Adrenal gland (tissue), 12 donors: ENCODE data around the gene ABL1. TPM values are rescaled to one million over a fixed set of nuclear protein-coding genes. Genes with fewer than 3 reads are reported as not detected.
A peak's percentile ranks its signal among the peaks of the same experiment; 100 is the strongest.

Experiments
- DNase-seq, 7 donors: peaks; one replicate each; pipeline ENCODE4 v3.0.0-alpha.2; 2019 to 2020
- H3K27ac ChIP-seq, 5 donors: fragments of 200-600 bp; sonication (generic) in 4 of 5; 1 replicate in 3 of 5; 2 replicates in 2 of 5; pipeline versions ENCODE4 v1.5.1 to v1.8.0; 2016 to 2020; ENCODE audit warnings: mild to moderate bottlenecking in 1 of 5
- H3K27me3 ChIP-seq: fragments of 200-600 bp; 2 replicates; pipeline ENCODE4 v1.8.0; 2021
- H3K36me3 ChIP-seq, 2 donors: fragments of 200-600 bp; replicated peaks in 1 of 2; 1 replicate in 1 of 2; 2 replicates in 1 of 2; pipeline versions ENCODE4 v1.5.1 to v1.8.0; 2018 to 2022
- H3K4me1 ChIP-seq, 2 donors: fragments of 200-600 bp; replicated peaks in 1 of 2; 1 replicate in 1 of 2; 2 replicates in 1 of 2; pipeline versions ENCODE4 v1.5.1 to v1.8.0; 2018 to 2021
- H3K4me3 ChIP-seq, 4 donors: fragments of 200-600 bp; sonication (generic) in 3 of 4; one replicate each; pipeline ENCODE4 v1.5.1; 2016 to 2018
- H3K9me3 ChIP-seq, 3 donors: fragments of 200-600 bp; sonication (generic) in 1 of 3; replicated peaks in 1 of 3; 1 replicate in 2 of 3; 2 replicates in 1 of 3; pipeline versions ENCODE4 v1.5.1 to v1.8.0; 2016 to 2021
- POLR2A ChIP-seq, 2 donors: fragments of 450-650 bp; IDR thresholded peaks; one replicate each; pipeline ENCODE4 v1.6.1; 2017; ENCODE audit warnings: antibody characterized with exemption in 2 of 2, mild to moderate bottlenecking in 2 of 2, moderate library complexity in 1 of 2
- WGBS, 4 donors: extraction: QIAGEN DNeasy Blood & Tissue Kit in 2 of 4; methylation state at CpG; one replicate each; pipeline versions ENCODE4 v1.1.5 to v1.1.7; 2013 to 2017; 5-methylcytosine and 5-hydroxymethylcytosine counted together
- intact Hi-C, 2 donors: fragments of 100-400 bp; cut with DNase I; formaldehyde crosslinking; loops; one replicate each; pipeline versions ENCODE4 v1.14.1 to v1.15.0; 2022 to 2023
- polyA plus RNA-seq, 3 donors: library from polyadenylated mRNA; stranded (reverse); fragments of 200-250 nt in 2 of 3; fragments of 350-450 nt in 1 of 3; fragmentation: Illumina TruSeq in 1 of 3; extraction: RNeasy Lipid Tissue Mini Kit (QIAGEN cat#74804) in 1 of 3; gene quantifications; one replicate each; pipeline ENCODE4 v1.2.3, GENCODE V29; 2013 to 2014
- total RNA-seq, 9 donors: library from RNA; depleted of rRNA in 4 of 9; stranded (reverse); fragments of >200 nt in 4 of 9; fragments of 120-200 nt in 1 of 9; fragmentation: NEBNext Ultra II Directional in 1 of 9; extraction: Animal tissue kit (Norgen Biotek cat#: 25700) in 1 of 9; gene quantifications; one replicate each; pipeline versions ENCODE4 v1.1.0 to v1.2.4, GENCODE V29; 2013 to 2023
- TF ChIP-seq, protein P1 (sequence below), 6 experiments: fragments of 450-650 bp in 4 of 6; fragments of 200-600 bp in 2 of 6; sonication (generic) in 1 of 6; IDR thresholded peaks; 1 replicate in 5 of 6; 2 replicates in 1 of 6; pipeline versions ENCODE4 v1.5.1 to v1.8.0; 2016 to 2021; ENCODE audit warnings: antibody characterized with exemption in 6 of 6, mild to moderate bottlenecking in 2 of 6, moderate library complexity in 1 of 6
- donor health status: healthy with polysubstance abuse.
- donor health status: Bipolar disorder and iron deficiency.
- donor health status: DM: yes; HTN: yes; CAD: no.
- donor health status: DM: no; HTN: no; CAD: no.
- donor health status: DM: no; HTN: no; CAD: no.
- donor health status: DM: yes; HTN: yes; CAD: no.

The ABL1 gene
- total and polyA plus RNA-seq, 12 donors: 27.2 to 83.2 (median 45.7) TPM

- H3K27ac ChIP-seq: peak overlapping the region; percentile 67 to 91 (median 88)
- no peaks in the 10 kb centered on the region for H3K36me3 ChIP-seq
- H3K4me1 ChIP-seq: peaks cover 38 to 51% of the 10 kb centered on the region in 2 donors
- no peak overlapping the region for H3K4me3 ChIP-seq
- H3K9me3 ChIP-seq: no peaks in the 10 kb centered on the region
- intact Hi-C loops: loop anchor here in 1 of 2 donors (10.0 kb wide), 1 partner anchor 231 kb away; no protein-coding TSS in a partner anchor
- DNase-seq: peak in 1 of 7 donors; percentile 47
- peaks cover 29% of the 10 kb centered on the region for H3K27me3 ChIP-seq
- TF ChIP-seq, protein P1, sequence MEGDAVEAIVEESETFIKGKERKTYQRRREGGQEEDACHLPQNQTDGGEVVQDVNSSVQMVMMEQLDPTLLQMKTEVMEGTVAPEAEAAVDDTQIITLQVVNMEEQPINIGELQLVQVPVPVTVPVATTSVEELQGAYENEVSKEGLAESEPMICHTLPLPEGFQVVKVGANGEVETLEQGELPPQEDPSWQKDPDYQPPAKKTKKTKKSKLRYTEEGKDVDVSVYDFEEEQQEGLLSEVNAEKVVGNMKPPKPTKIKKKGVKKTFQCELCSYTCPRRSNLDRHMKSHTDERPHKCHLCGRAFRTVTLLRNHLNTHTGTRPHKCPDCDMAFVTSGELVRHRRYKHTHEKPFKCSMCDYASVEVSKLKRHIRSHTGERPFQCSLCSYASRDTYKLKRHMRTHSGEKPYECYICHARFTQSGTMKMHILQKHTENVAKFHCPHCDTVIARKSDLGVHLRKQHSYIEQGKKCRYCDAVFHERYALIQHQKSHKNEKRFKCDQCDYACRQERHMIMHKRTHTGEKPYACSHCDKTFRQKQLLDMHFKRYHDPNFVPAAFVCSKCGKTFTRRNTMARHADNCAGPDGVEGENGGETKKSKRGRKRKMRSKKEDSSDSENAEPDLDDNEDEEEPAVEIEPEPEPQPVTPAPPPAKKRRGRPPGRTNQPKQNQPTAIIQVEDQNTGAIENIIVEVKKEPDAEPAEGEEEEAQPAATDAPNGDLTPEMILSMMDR (IDR thresholded peaks at IDR 0.05): no peak
- no peak for TF ChIP-seq POLR2A (IDR thresholded peaks at IDR 0.05)
- 45 to 52% (median 50%) methylated on average over 7 to 13 of the region's 13 CpGs for WGBS, 4 donors
Observed at GRCh38 chr9:130935648-130936271, 100.7 kb downstream of the ABL1 start.

DNA sequence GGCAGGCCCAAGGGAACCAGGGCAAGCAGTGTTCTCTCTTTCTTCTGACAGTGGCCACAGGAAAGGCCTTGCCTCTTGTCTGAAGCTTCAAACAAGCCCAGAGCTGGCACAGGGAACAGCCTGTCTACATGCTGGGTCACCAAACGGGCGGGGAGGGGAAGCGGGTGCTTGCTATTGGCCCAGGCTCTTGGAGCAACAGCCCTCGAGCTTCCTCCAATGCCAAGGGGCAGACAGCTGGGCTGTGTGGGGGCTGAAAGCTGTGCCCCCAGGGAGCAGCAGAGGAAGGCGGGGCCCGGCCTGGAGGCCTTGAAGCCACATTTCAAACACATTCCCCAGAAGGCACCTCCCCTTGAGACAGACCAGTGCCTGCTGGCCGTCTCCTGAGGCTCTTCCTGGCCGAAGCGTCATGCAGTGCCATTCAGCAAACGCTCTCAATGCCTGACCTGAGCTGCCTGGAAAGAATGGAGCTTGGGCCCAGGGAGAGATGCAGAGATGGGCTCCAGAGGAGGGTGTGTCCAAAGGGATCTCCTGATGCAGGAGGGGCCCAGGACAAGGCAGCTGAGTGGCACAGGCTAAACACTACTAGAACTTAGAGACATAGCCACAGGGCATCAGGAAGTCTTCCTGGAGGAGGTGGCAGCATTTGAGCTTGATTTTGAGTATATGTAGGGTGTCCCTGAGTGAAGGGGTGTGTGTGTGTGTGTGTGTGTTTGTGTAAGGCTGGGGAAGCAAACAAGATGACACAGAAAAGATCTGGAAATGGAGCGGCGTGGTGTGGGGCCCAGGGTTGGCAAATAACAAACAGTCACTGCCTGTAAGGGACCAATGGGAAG lies 101.4 kb downstream of the ABL1 start:
- intact Hi-C loops: loop anchor here in 1 of 2 donors (10.0 kb wide), 1 partner anchor 232 kb away; no protein-coding TSS in a partner anchor
- Histone ChIP-seq H3K9me3 (no peaks in the 10 kb centered on the region), H3K4me1 (peaks cover 38 to 51% of the 10 kb centered on the region in 2 donors), H3K27ac (peak overlapping the region; percentile 67 to 91 (median 88)), H3K36me3 (no peaks in the 10 kb centered on the region), H3K4me3 (no peak overlapping the region), H3K27me3 (peaks cover 29% of the 10 kb centered on the region)
- WGBS, 4 donors: 22 to 30% (median 25%) methylated on average over 8 to 12 of the region's 12 CpGs
- TF ChIP-seq POLR2A (IDR thresholded peaks at IDR 0.05): peak in 1 of 2 donors; percentile 73
- TF ChIP-seq, protein P1 (IDR thresholded peaks at IDR 0.05): no peak
- peak; percentile 81 to 98 (median 96) for DNase-seq

Other genes with a start within 250 kb of the ABL1 start
- gene PRDM12, start 170.7 kb upstream of the ABL1 start, total RNA-seq: under 1 TPM in 1 of 9 donors, not detected in 8; 0.14 TPM
- gene PRDM12, start 170.7 kb upstream of the ABL1 start, polyA plus RNA-seq: under 1 TPM in 2 of 3 donors, not detected in 1; 0.07 to 0.08 TPM
- gene EXOSC2, start 141.5 kb upstream of the ABL1 start, total RNA-seq: 10 to 100 TPM in 8 of 9 donors, 1 to 10 TPM in 1; 9.5 to 29.8 (median 19.8) TPM
- 10 to 100 TPM; 15.5 to 28.8 (median 16.6) TPM for gene EXOSC2, start 141.5 kb upstream of the ABL1 start, polyA plus RNA-seq
- not detected for gene QRFP, start 61.6 kb downstream of the ABL1 start, total RNA-seq
- gene QRFP, start 61.6 kb downstream of the ABL1 start, polyA plus RNA-seq: not detected
- gene FIBCD1, start 104.0 kb downstream of the ABL1 start, total RNA-seq: 10 to 100 TPM in 6 of 9 donors, 1 to 10 TPM in 2, under 1 TPM in 1; 0.11 to 25.7 (median 14.5) TPM
- gene FIBCD1, start 104.0 kb downstream of the ABL1 start, polyA plus RNA-seq: 10 to 100 TPM in 2 of 3 donors, under 1 TPM in 1; 0.11 to 55.7 (median 26.6) TPM
- gene LAMC3, start 173.9 kb downstream of the ABL1 start, total RNA-seq: 100 to 1,000 TPM in 1 of 9 donors, 10 to 100 TPM in 7, 1 to 10 TPM in 1; 3.6 to 125 (median 45.2) TPM
- gene LAMC3, start 173.9 kb downstream of the ABL1 start, polyA plus RNA-seq: 10 to 100 TPM in 2 of 3 donors, 1 to 10 TPM in 1; 3.3 to 85.3 (median 67.0) TPM